Activated gamma-delta T cell (primary cell): ENCODE results near the gene MRPL40.

Source experiments
- DNase-seq: peaks from one replicate; lab custom pipeline; 2025; lab: John Stamatoyannopoulos, UW

The MRPL40 gene

GRCh38 chr22:19482297-19482696, 50.0 kb downstream of the MRPL40 start:
- DNase-seq: no peak

GRCh38 chr22:19483481-19484244, 51.3 kb downstream of the MRPL40 start:
- DNase-seq: no peak
